Mesendoderm (in vitro differentiated cells): ENCODE measurements around the gene TRA2B.
A peak's percentile ranks its signal among the peaks of the same experiment; 100 is the strongest.

ENCODE experiments used
- DNase-seq: peaks from one replicate; pipeline ENCODE4 v3.0.0; 2013
- H2AK5ac ChIP-seq: 2 replicates; pipeline ENCODE4 v1.6.1; 2013; ENCODE audit warnings: low read length, inconsistent platforms
- H2BK120ac ChIP-seq: 2 replicates; pipeline ENCODE4 v1.6.1; 2013; ENCODE audit warnings: low read depth, mild to moderate bottlenecking, low read length, moderate library complexity, mixed read lengths
- H2BK15ac ChIP-seq: replicated peaks from 2 replicates; pipeline ENCODE4 v1.6.1; 2013; ENCODE audit warnings: low read depth, mild to moderate bottlenecking, moderate library complexity
- H2BK5ac ChIP-seq: 2 replicates; pipeline ENCODE4 v1.6.1; 2013; ENCODE audit warnings: low read length, inconsistent platforms
- H3K18ac ChIP-seq: 2 replicates; pipeline ENCODE4 v1.6.1; 2013; ENCODE audit warnings: mild to moderate bottlenecking, low read length, mixed read lengths
- H3K23ac ChIP-seq: one replicate; pipeline ENCODE4 v1.6.1; 2013; ENCODE audit warnings: low read length
- H3K27ac ChIP-seq: 2 replicates; pipeline ENCODE4 v1.5.1; 2013; ENCODE audit warnings: low read depth, mild to moderate bottlenecking, inconsistent platforms, low read length, moderate library complexity
- H3K27me3 ChIP-seq: 2 replicates; pipeline ENCODE4 v1.6.1; 2013; ENCODE audit warnings: low read length, control low read depth, mild to moderate bottlenecking, inconsistent platforms; ENCODE audit not compliant: insufficient read depth, poor library complexity
- H3K36me3 ChIP-seq: 2 replicates; pipeline ENCODE4 v1.6.1; 2013; ENCODE audit warnings: low read length, inconsistent platforms; ENCODE audit not compliant: control insufficient read depth, insufficient read depth
- H3K4ac ChIP-seq: one replicate; pipeline ENCODE4 v1.6.1; 2013; ENCODE audit warnings: low read depth, mild to moderate bottlenecking, low read length, moderate library complexity
- H3K4me1 ChIP-seq: 2 replicates; pipeline ENCODE4 v1.6.1; 2013; ENCODE audit warnings: low read depth, low read length, inconsistent platforms; ENCODE audit not compliant: control insufficient read depth
- H3K4me2 ChIP-seq: 2 replicates; pipeline ENCODE4 v1.6.1; 2013; ENCODE audit warnings: low read length
- H3K4me3 ChIP-seq: 2 replicates; pipeline ENCODE4 v1.5.1; 2013; ENCODE audit warnings: mild to moderate bottlenecking, low read length
- H3K56ac ChIP-seq: one replicate; pipeline ENCODE4 v1.6.1; 2013; ENCODE audit warnings: low read length
- H3K79me1 ChIP-seq: 2 replicates; pipeline ENCODE4 v1.6.1; 2013; ENCODE audit warnings: low read length, inconsistent platforms
- H3K79me2 ChIP-seq: 2 replicates; pipeline ENCODE4 v1.6.1; 2013; ENCODE audit warnings: mild to moderate bottlenecking, low read length; ENCODE audit not compliant: control insufficient read depth, insufficient read depth
- H3K9ac ChIP-seq: 2 replicates; pipeline ENCODE4 v1.6.1; 2013; ENCODE audit warnings: low read length, inconsistent platforms
- H4K5ac ChIP-seq: one replicate; pipeline ENCODE4 v1.6.1; 2013; ENCODE audit warnings: low read length
- H4K8ac ChIP-seq: one replicate; pipeline ENCODE4 v1.6.1; 2013; ENCODE audit warnings: low read depth, mild to moderate bottlenecking, control low read depth, low read length, moderate library complexity
- WGBS: extraction: QIAGEN DNeasy Blood & Tissue Kit; methylation state at CpG from one replicate; pipeline ENCODE4 v1.1.7; 2013; ENCODE audit warnings: low lambda C conversion rate, missing lambda C conversion rate; ENCODE audit not compliant: insufficient coverage; ENCODE audit errors: extremely low coverage; 5-methylcytosine and 5-hydroxymethylcytosine counted together

The TRA2B gene

GRCh38 chr3:185948292-185948691, 10.5 kb upstream of the TRA2B start:
- Histone ChIP-seq H3K79me1 (no peaks in the 10 kb centered on the region), H3K4me1 (no peaks in the 10 kb centered on the region), H3K4ac (no peak overlapping the region), H3K23ac (no peak overlapping the region), H3K79me2 (no peaks in the 10 kb centered on the region), H3K18ac (no peak overlapping the region), H2BK15ac (no peak overlapping the region), H3K27ac (no peak overlapping the region), H2AK5ac (no peak overlapping the region), H4K8ac (no peak overlapping the region), H3K56ac (no peak overlapping the region), H3K27me3 (no peaks in the 10 kb centered on the region), H3K36me3 (no peaks in the 10 kb centered on the region), H3K4me2 (no peak overlapping the region), H2BK120ac (no peak overlapping the region), H3K9ac (no peak overlapping the region), H2BK5ac (no peak overlapping the region), H3K4me3 (no peak overlapping the region), H4K5ac (no peak overlapping the region)
- no peak for DNase-seq
- no CpG with 5 or more reads among the region's 3 CpGs for WGBS

GRCh38 chr3:185943760-185944106, 5.9 kb upstream of the TRA2B start:
- no peak overlapping the region for H3K9ac ChIP-seq
- H3K36me3 ChIP-seq = no peaks in the 10 kb centered on the region
- H4K8ac ChIP-seq = no peak overlapping the region
- H3K79me2 ChIP-seq = no peaks in the 10 kb centered on the region
- no peak overlapping the region for H2BK120ac ChIP-seq
- H3K18ac ChIP-seq = no peak overlapping the region
- no peak overlapping the region for H3K4me2 ChIP-seq
- no peak overlapping the region for H2BK5ac ChIP-seq
- H2AK5ac ChIP-seq = no peak overlapping the region
- no CpG with 5 or more reads among the region's 3 CpGs for WGBS
- no peak overlapping the region for H3K56ac ChIP-seq
- H3K27me3 ChIP-seq = no peaks in the 10 kb centered on the region
- H3K23ac ChIP-seq = no peak overlapping the region
- no peak for DNase-seq
- H3K79me1 ChIP-seq = no peaks in the 10 kb centered on the region
- no peak overlapping the region for H4K5ac ChIP-seq
- H3K4me1 ChIP-seq = no peaks in the 10 kb centered on the region
- no peak overlapping the region for H3K4ac ChIP-seq
- H2BK15ac ChIP-seq = no peak overlapping the region
- H3K27ac ChIP-seq = no peak overlapping the region
- H3K4me3 ChIP-seq = no peak overlapping the region

DNA sequence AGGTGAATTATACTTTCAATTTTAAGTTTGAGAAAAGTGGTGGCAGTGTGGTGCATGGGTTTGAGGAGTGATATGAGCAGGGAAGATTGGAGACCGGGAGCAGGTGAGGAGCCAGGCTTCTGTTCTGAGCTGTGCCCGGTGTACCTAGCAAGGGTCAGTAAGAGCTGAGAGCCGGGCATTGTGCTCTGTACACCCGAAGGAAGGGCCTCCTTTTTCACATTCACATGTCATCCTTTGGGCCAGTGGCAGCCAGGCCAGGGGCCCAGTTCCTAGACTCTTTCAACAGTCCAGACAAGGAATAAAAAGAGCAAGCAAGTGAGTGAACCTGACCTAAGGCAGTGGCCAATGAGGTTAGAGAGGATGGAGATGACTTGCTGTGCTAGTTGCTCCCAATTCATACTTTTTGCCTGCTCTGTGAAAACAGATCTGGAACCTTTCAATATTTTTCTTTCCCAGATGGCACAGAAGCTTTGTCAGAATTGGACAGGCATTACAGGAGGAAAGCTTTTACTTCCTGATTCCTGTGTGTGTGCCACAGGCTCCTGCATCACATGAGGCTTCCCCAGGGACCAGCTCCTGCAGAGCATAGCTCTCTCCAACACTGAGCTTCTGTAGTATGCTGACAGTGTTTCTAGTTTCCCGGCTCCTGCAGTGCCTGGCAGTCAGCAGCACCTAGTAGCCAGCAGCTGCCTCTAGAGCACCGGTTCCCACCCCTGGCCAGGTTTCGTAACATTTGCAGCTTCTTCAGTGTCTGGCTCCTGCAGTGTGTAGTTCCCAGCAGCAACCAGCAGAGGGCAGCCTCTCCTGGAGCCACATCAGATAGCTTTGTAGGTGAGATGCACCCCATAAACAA, 5.3 kb upstream of the TRA2B start:
- Histone ChIP-seq H3K4me1 (no peaks in the 10 kb centered on the region), H3K79me1 (no peaks in the 10 kb centered on the region), H3K36me3 (no peaks in the 10 kb centered on the region), H4K5ac (no peak overlapping the region), H2BK120ac (no peak overlapping the region), H4K8ac (no peak overlapping the region), H3K4me2 (no peak overlapping the region), H3K27ac (no peak overlapping the region), H3K4ac (no peak overlapping the region), H3K27me3 (no peaks in the 10 kb centered on the region), H3K56ac (peak overlapping the region; percentile 46), H3K18ac (no peak overlapping the region), H2BK5ac (no peak overlapping the region), H2BK15ac (no peak overlapping the region), H3K4me3 (no peak overlapping the region), H3K79me2 (no peaks in the 10 kb centered on the region), H3K9ac (no peak overlapping the region), H2AK5ac (no peak overlapping the region), H3K23ac (no peak overlapping the region)
- no CpG with 5 or more reads among the region's 7 CpGs for WGBS
- DNase-seq = peak; percentile 92

GRCh38 chr3:185942396-185942795, 4.6 kb upstream of the TRA2B start:
- no peak overlapping the region for H3K27ac ChIP-seq
- no peak overlapping the region for H3K9ac ChIP-seq
- H3K79me2 ChIP-seq = peaks cover 4% of the 10 kb centered on the region
- no peak overlapping the region for H3K18ac ChIP-seq
- no CpG with 5 or more reads among the region's 3 CpGs for WGBS
- H3K27me3 ChIP-seq = no peaks in the 10 kb centered on the region
- H2AK5ac ChIP-seq = no peak overlapping the region
- H2BK120ac ChIP-seq = no peak overlapping the region
- no peak overlapping the region for H3K4ac ChIP-seq
- H3K4me2 ChIP-seq = no peak overlapping the region
- H3K79me1 ChIP-seq = no peaks in the 10 kb centered on the region
- H3K56ac ChIP-seq = no peak overlapping the region
- no peaks in the 10 kb centered on the region for H3K4me1 ChIP-seq
- no peak overlapping the region for H2BK5ac ChIP-seq
- H4K5ac ChIP-seq = no peak overlapping the region
- H3K36me3 ChIP-seq = no peaks in the 10 kb centered on the region
- H3K4me3 ChIP-seq = no peak overlapping the region
- no peak overlapping the region for H2BK15ac ChIP-seq
- H3K23ac ChIP-seq = no peak overlapping the region
- H4K8ac ChIP-seq = no peak overlapping the region
- DNase-seq = no peak

DNA sequence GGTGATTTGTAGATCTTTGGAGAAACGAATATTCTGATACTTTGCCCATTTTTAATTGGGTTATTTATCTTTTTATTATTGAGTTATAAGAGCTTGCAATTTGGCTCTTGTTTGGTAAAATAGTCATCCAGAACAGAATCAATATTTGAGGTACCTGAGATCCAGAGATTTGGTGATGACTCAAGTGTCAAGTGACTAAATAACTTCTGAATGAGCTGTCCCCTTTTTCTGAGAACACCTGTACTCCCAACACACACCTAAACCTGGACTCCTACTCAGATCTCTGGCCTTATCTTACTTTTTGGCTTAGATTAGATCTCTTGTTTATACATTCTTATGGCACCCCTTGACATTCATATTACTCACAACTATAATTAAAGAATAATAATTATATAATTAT, 3.1 kb upstream of the TRA2B start:
- Histone ChIP-seq H4K8ac (no peak overlapping the region), H3K4me1 (no peaks in the 10 kb centered on the region), H3K56ac (no peak overlapping the region), H3K79me2 (peaks cover 18% of the 10 kb centered on the region), H3K9ac (no peak overlapping the region), H3K27me3 (no peaks in the 10 kb centered on the region), H2BK120ac (no peak overlapping the region), H2AK5ac (no peak overlapping the region), H3K4ac (no peak overlapping the region), H2BK15ac (no peak overlapping the region), H3K18ac (no peak overlapping the region), H3K4me2 (no peak overlapping the region), H2BK5ac (no peak overlapping the region), H3K36me3 (no peaks in the 10 kb centered on the region), H4K5ac (no peak overlapping the region), H3K79me1 (no peaks in the 10 kb centered on the region), H3K4me3 (no peak overlapping the region), H3K23ac (no peak overlapping the region), H3K27ac (no peak overlapping the region)
- no CpG with 5 or more reads among the region's 1 CpG for WGBS
- no peak for DNase-seq

DNA sequence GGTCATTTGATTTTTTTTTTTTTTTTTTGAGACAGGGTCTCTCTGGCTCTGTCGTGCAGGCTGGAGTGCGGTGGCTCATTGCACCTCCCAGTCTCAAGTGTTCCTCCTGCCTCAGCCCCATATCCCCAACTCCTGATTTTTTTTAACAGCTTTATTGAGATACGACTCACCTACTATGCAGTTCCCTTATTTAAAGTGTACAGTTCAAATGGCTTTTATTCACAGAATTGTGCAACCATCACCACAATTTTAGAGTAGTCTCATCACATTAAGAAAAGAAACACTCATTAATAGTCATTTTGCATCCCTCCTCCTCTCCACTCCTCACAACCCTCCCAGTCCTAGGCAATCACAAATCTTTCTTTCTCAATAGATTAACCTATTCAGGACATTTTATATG, 1.9 kb upstream of the TRA2B start:
- Histone ChIP-seq H3K18ac (no peak overlapping the region), H3K79me1 (no peaks in the 10 kb centered on the region), H2BK120ac (no peak overlapping the region), H3K23ac (no peak overlapping the region), H3K27me3 (no peaks in the 10 kb centered on the region), H2BK5ac (no peak overlapping the region), H3K27ac (no peak overlapping the region), H3K4me1 (no peaks in the 10 kb centered on the region), H3K9ac (no peak overlapping the region), H3K36me3 (no peaks in the 10 kb centered on the region), H2BK15ac (no peak overlapping the region), H4K5ac (no peak overlapping the region), H3K4me2 (no peak overlapping the region), H3K79me2 (peaks cover 31% of the 10 kb centered on the region), H3K56ac (no peak overlapping the region), H3K4ac (no peak overlapping the region), H4K8ac (no peak overlapping the region), H2AK5ac (no peak overlapping the region), H3K4me3 (no peak overlapping the region)
- WGBS = no CpG with 5 or more reads among the region's 3 CpGs
- no peak for DNase-seq
